D341Med (cell line): ENCODE results near the gene CTNNA3.
"Not testable (repeated sequence)": the region's sequence is repeated elsewhere in the genome, so short reads cannot be mapped to it uniquely, and the experiment has no call there.

Experiments used
- DNase-seq: peaks from one replicate; pipeline ENCODE4 v3.0.0; 2012; ENCODE audit warnings: low spot score

The CTNNA3 gene

DNA sequence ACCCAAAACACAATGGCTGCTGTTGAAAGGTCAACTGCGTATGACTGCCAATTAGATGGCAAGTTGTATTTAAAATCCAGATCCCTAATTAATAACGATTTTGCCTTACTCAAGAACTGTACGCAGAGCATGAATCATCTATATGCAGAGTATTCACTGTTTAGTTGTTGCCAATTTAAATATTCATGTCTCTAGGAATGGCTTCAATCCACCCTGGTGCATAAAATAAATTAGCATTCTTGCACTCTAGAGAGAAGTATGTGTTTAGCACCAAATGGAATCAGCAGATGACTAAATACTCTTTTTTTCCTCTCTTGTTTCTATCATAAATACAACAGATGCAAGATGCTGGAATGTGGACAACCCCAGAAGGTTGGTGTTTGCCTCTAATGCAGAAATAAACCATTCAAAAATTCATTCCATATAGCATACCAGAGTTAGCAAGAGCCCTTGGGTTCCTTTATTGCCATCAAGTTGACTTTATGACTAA is 449.9 kb downstream of the CTNNA3 start:
- DNase-seq, result no peak

GRCh38 chr10:67242528-67242927 is 453.5 kb downstream of the CTNNA3 start:
- no peak for DNase-seq

- DNase-seq, result no peak
Measured at GRCh38 chr10:67241451-67241850, 454.5 kb downstream of the CTNNA3 start.

DNA sequence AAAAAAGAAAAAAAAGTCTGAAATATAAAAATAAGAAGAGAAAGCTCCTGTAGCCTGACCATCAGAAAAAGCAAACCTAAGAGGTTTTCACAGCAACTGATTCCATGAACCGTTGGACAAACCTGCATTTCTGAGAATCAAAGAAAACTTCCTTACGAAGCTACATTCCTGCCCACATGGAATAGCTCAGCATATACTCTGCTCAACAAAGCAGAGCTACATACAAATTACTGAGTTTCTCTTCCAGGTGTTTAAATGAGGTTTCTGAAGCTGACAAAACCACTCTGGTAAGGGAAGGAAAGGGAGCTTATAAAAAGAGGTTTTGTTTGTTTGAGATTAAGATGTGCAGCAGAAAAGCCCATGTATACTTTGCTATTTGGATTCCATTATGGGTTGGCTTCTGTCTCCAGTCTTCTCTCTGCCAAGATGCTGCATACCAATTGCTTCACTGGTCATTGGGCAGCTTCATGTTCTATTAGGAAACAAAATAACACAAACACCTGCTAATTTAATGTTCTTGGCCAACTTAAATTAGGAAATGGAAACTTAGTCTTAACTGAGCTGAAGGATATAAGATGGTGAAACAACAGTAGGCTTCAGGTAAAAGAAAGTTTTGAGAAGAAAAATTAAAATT is 456.0 kb downstream of the CTNNA3 start:
- DNase-seq, result no peak

DNA sequence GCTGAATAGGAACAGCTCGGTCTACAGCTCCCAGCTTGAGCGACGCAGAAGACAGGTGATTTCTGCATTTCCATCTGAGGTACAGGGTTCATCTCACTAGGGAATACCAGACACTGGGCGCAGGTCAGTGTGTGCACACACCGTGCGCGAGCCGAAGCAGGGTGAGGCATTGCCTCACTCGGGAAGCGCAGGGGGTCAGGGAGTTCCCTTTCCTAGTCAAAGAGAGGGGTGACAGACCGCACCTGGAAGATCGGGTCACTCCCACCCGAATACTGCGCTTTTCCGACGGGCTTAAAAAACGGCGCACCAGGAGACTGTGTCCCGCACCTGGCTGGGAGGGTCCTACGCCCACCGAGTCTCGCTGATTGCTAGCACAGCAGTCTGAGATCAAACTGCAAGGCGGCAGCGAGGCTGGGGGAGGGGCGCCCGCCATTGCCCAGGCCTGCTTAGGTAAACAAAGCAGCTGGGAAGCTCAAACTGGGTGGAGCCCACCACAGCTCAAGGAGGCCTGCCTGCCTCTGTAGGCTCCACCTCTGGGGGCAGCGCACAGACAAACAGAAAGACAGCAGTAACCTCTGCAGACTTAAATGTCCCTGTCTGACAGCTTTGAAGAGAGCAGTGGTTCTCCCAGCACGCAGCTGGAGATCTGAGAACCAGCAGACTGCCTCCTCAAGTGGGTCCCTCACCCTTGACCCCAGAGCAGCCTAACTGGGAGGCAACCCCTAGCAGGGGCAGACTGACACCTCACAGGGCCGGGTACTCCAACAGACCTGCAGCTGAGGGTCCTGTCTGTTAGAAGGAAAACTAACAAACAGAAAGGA is 465.1 kb downstream of the CTNNA3 start:
- DNase-seq, result not testable (repeated sequence)

- DNase-seq, result no peak
Measured at GRCh38 chr10:67225226-67225625, 470.8 kb downstream of the CTNNA3 start.

DNA sequence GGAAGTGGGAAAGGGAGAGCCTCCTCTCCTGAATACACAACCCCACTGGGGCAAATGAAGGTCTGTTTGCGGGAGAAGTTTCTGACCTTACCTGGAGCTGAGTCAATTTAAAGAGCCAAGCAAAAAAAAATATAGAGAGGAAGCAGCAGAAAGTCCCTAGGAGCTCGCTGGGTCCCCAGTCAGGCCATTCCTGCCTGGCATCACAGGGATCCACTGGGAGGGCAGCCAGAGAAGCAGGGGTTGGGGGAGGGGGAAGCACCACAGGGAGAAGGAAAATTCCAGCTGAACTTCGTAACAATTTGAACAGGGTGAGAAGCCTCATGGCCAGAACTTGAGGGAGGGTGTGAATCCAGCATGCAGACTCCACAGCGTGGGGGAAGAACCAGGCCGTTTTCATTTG is 471.4 kb downstream of the CTNNA3 start:
- no peak for DNase-seq

- no peak for DNase-seq
Measured at GRCh38 chr10:67222934-67223333, 473.1 kb downstream of the CTNNA3 start.

- no peak for DNase-seq
Measured at GRCh38 chr10:67221939-67222494, 474.0 kb downstream of the CTNNA3 start.

DNA sequence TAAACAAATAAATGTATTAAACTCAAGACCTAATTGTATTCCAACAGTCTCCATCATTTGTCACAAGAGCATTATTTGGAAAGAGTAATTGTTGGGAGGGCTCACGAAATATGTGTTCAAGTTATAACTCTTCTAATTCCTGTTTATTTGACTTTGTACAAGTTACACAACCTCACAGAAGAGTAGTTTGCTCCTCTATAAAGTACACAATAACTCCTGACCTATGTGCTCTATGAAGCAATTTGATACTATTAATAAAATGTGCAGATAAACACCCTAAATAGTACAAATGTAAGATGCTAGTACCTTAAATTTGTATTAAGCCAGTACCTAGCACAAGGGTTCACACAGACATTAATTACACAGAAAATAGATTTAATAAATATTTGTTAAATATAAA is 484.3 kb downstream of the CTNNA3 start:
- no peak for DNase-seq

DNA sequence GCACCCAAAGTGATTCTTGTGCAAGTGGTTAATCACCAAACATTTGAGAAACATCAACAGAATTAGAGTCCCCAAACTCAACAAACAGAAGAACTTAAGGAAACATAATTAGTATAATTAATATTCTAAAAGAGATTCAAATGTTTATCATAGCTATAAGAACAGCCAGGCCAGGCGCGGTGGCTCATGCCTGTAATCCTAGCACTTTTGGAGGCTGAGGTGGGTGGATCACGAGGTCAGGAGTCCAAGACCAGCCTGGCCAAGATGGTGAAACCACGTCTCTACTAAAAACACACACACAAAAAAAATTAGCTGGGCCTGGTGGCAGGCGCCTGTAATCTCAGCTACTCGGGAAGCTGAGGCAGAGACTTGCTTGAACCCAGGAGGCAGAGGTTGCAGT is 488.1 kb downstream of the CTNNA3 start:
- DNase-seq, result not testable (repeated sequence)

- DNase-seq, result no peak
Measured at GRCh38 chr10:67200913-67201564, 495.0 kb downstream of the CTNNA3 start.

GRCh38 chr10:67175354-67175753 is 520.6 kb downstream of the CTNNA3 start:
- DNase-seq, result no peak

DNA sequence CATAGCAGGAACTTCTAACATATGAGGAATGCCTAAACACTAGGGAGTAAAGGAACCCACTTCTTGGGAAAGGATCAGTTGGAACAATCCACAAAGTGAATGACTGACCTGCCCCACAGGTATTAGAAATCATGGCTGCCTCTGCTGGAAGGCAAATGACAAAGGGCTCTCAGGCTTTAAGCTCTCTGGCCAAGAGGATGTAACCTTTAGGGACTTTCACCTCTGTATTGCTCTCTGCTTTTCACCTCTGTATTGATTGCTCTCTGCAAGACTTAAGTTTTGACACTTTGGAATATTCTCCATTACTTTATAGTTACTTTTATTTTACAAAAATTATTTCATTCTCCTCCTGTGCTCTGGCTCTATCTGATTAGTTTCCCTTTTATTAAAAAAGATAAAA is 522.2 kb downstream of the CTNNA3 start:
- DNase-seq, result no peak

DNA sequence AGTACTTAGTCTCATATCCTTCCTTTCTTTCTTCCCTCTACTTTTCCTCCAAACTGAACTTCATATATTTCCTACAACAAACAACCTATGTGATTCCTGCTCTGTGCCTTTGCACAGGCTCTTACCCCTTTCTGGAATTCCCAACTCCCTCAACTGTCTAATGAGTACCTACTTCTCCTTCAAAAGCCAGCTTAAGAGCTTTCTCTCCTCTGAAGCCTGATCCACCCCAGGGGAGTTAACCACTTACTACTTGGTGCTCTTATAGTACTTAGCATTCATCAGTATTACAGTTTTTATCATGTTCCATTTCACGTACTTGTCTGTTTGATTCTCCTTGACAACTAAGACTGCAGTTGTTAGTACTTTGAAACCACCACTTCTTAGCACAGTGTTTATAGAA is 524.0 kb downstream of the CTNNA3 start:
- peak; percentile 39 for DNase-seq

DNA sequence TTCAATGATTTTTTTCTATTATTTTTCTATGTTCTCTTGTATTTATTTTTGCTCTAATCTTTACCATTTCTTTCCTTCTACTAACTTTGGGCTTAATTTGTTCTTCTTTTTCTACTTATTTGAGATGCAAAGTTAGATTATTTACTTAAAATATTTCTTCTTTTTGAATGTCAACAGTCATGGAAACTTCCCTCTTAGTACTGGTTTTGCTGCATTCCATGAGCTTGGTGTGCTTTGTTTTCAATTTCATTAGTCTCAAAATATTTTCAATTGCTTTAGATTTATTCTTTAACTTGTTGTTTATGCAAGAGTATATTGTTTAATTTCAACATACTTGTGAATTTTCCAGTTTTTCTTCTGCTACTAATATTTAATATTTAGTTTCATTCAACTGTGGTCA is 539.8 kb downstream of the CTNNA3 start:
- no peak for DNase-seq

- no peak for DNase-seq
Measured at GRCh38 chr10:67151471-67151870, 544.5 kb downstream of the CTNNA3 start.

DNA sequence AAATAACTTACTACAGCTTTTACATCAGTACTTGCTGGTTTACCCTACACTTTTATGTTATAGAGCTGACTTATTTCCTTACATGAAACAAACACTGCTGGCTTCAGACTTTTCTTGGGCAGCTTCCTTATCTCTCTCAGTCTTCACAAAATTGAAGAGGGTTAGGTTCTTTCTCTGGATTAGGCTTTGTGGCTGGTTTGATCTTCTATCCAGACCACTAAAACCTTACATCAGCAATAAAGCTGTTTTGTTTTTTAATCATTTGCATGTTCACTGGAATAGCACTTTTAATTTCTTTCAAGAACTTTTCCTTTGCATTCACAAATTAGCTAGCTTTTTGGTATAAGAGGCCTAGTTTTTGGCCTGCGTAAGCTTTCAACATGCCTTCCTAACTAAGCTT is 551.5 kb downstream of the CTNNA3 start:
- DNase-seq, result no peak

GRCh38 chr10:67141300-67141699 is 554.7 kb downstream of the CTNNA3 start:
- no peak for DNase-seq

GRCh38 chr10:67140641-67141040 is 555.4 kb downstream of the CTNNA3 start:
- no peak for DNase-seq

DNA sequence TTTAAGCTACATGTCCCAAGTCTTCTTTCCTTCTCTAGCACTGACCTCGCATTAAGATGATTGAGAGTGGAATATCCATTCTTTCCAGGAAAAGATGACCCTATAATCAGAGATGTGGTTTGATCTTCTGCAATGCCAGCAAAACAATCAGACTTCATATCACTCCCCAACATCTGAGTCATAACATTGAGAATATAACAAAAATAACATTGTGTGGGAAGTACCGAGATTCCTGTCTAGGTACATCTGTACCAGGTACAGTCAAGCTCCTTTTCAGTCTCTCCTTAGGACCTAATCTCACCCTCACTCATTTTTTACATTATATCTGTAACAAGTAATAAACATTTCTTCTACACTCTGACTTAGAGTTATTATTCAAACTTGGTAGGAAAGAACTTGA is 568.6 kb downstream of the CTNNA3 start:
- DNase-seq, result no peak

- DNase-seq, result no peak
Measured at GRCh38 chr10:67119651-67120050, 576.3 kb downstream of the CTNNA3 start.

DNA sequence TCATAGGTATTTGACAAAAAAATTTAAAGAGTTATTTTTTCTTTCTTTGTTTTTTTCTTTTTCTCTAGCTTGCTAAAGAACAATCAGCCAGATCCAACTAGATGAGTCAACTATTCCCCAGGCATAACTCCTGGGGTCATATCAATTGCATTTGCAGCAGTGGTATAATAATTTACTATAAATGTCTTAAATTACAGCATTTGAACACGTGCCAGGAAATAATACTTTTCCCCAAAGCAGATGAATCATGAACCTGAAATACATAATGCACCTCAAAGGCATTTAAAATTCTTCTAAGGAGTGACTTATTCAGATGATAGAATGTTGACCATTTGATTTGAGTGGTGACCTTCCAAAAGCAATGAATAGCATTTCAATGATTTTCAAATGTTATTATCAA is 580.0 kb downstream of the CTNNA3 start:
- DNase-seq, result no peak
